SK-N-SH treated with all-trans-retinoic acid at 6 μM for 48 hours (cell line): Measurements from ENCODE around the gene IL20.
A peak's percentile ranks its signal among the peaks of the same experiment; 100 is the strongest.

ENCODE experiments used
- ATAC-seq: fragments of 200-7000 bp; cut with Tn5 transposase; 3 replicates; pipeline ENCODE4 v1.9.1; 2020; ENCODE audit warnings: mild to moderate bottlenecking, moderate library complexity
- ARNTL ChIP-seq: fragments of 450-650 bp; formaldehyde crosslinking; IDR thresholded peaks from 2 replicates; pipeline ENCODE4 v1.5.0; 2020; ENCODE audit warnings: low read depth, mild to moderate bottlenecking, moderate library complexity, borderline replicate concordance
- BACH2 ChIP-seq: fragments of 250-450 bp; sonication (Bioruptor Pico); IDR thresholded peaks from 2 replicates; pipeline ENCODE4 v1.9.0; 2021; ENCODE audit warnings: mild to moderate bottlenecking, borderline replicate concordance
- CREB5 ChIP-seq: fragments of 250-450 bp; sonication (Bioruptor Pico); IDR thresholded peaks from 2 replicates; pipeline ENCODE4 v1.5.1; 2020; ENCODE audit warnings: low read depth, mild to moderate bottlenecking, moderate library complexity
- CSDC2 ChIP-seq: fragments of 250-450 bp; sonication (Bioruptor Pico); IDR thresholded peaks from 2 replicates; pipeline ENCODE4 v1.5.0; 2020; ENCODE audit warnings: mild to moderate bottlenecking, moderate library complexity
- CSRNP3 ChIP-seq: fragments of 250-450 bp; sonication (Bioruptor Pico); IDR thresholded peaks from 2 replicates; pipeline ENCODE4 v1.5.1; 2021; ENCODE audit warnings: mild to moderate bottlenecking, moderate library complexity
- GLIS3 ChIP-seq: fragments of 250-450 bp; sonication (Bioruptor Pico); IDR thresholded peaks from 2 replicates; pipeline ENCODE4 v1.5.0; 2020; ENCODE audit warnings: mild to moderate bottlenecking, moderate library complexity
- ISL1 ChIP-seq: fragments of 250-450 bp; sonication (Bioruptor Pico); IDR thresholded peaks from 2 replicates; pipeline ENCODE4 v2.1.2; 2022; ENCODE audit warnings: mild to moderate bottlenecking, moderate library complexity
- OSR1 ChIP-seq: fragments of 250-450 bp; sonication (Bioruptor Pico); IDR thresholded peaks from 2 replicates; pipeline ENCODE4 v1.8.0; 2022; ENCODE audit warnings: moderate library complexity, mild to moderate bottlenecking, inconsistent platforms
- POU6F1 ChIP-seq: fragments of 250-450 bp; sonication (Bioruptor Pico); IDR thresholded peaks from 2 replicates; pipeline ENCODE4 v1.8.0; 2021; ENCODE audit warnings: low read depth, mild to moderate bottlenecking, moderate library complexity, borderline replicate concordance
- PPARA ChIP-seq: fragments of 250-450 bp; sonication (Bioruptor Pico); IDR thresholded peaks from 2 replicates; pipeline ENCODE4 v1.5.0; 2020; ENCODE audit warnings: mild to moderate bottlenecking, borderline replicate concordance
- RARB ChIP-seq: fragments of 250-450 bp; sonication (Bioruptor Pico); IDR thresholded peaks from 2 replicates; pipeline ENCODE4 v1.8.0; 2021; ENCODE audit warnings: mild to moderate bottlenecking, moderate library complexity
- SNAI2 ChIP-seq: fragments of 250-450 bp; sonication (Bioruptor Pico); IDR thresholded peaks from 2 replicates; pipeline ENCODE4 v1.5.0; 2020; ENCODE audit warnings: mild to moderate bottlenecking, moderate library complexity
- TOX ChIP-seq: fragments of 250-450 bp; sonication (Bioruptor Pico); IDR thresholded peaks from 2 replicates; pipeline ENCODE4 v1.8.0; 2021; ENCODE audit warnings: mild to moderate bottlenecking, moderate library complexity, borderline replicate concordance
- ZC3H10 ChIP-seq: fragments of 250-450 bp; sonication (Bioruptor Pico); IDR thresholded peaks from 2 replicates; pipeline ENCODE4 v1.5.1; 2021; ENCODE audit warnings: mild to moderate bottlenecking, moderate library complexity
- ZFP3 ChIP-seq: fragments of 250-450 bp; sonication (Bioruptor Pico); IDR thresholded peaks from 2 replicates; pipeline ENCODE4 v1.5.0; 2020; ENCODE audit warnings: mild to moderate bottlenecking, moderate library complexity
- ZFP30 ChIP-seq: fragments of 450-650 bp; formaldehyde crosslinking; IDR thresholded peaks from 2 replicates; pipeline ENCODE4 v1.5.0; 2022; ENCODE audit warnings: mild to moderate bottlenecking, moderate library complexity
- ZNF565 ChIP-seq: fragments of 450-650 bp; formaldehyde crosslinking; conservative IDR thresholded peaks from 2 replicates; pipeline ENCODE4 v1.5.0; 2020; ENCODE audit warnings: low read depth, mild to moderate bottlenecking, moderate library complexity
- ZNF70 ChIP-seq: fragments of 450-650 bp; formaldehyde crosslinking; IDR thresholded peaks from 2 replicates; pipeline ENCODE4 v1.5.0; 2020; ENCODE audit warnings: mild to moderate bottlenecking, moderate library complexity
- ZNF8 ChIP-seq: fragments of 450-650 bp; formaldehyde crosslinking; IDR thresholded peaks from 2 replicates; pipeline ENCODE4 v1.5.0; 2020; ENCODE audit warnings: mild to moderate bottlenecking, moderate library complexity

IL20 gene

GRCh38 chr1:206887701-206888100, 22.3 kb downstream of the IL20 start:
- no peak for ATAC-seq
- TF ChIP-seq GLIS3: no peak
- TF ChIP-seq RARB (CRISPR knock-in tag): no peak
- no peak for TF ChIP-seq OSR1 (CRISPR knock-in tag)
- no peak for TF ChIP-seq CSRNP3 (CRISPR knock-in tag)
- TF ChIP-seq ZNF565 (CRISPR knock-in tag): no peak
- no peak for TF ChIP-seq TOX (CRISPR knock-in tag)
- no peak for TF ChIP-seq POU6F1
- TF ChIP-seq ZNF8 (CRISPR knock-in tag): no peak
- no peak for TF ChIP-seq ZFP3 (CRISPR knock-in tag)
- no peak for TF ChIP-seq CSDC2
- no peak for TF ChIP-seq BACH2 (CRISPR knock-in tag)
- TF ChIP-seq ZFP30 (CRISPR knock-in tag): no peak
- no peak for TF ChIP-seq ARNTL (CRISPR knock-in tag)

GRCh38 chr1:206890125-206891060, 25.0 kb downstream of the IL20 start:
- peak; percentile 26; the same call in 1 of the 3 replicates for ATAC-seq
- TF ChIP-seq CSRNP3 (CRISPR knock-in tag): no peak
- no peak for TF ChIP-seq OSR1 (CRISPR knock-in tag)

- ATAC-seq: no peak
Measured at GRCh38 chr1:206891412-206891811, 26.0 kb downstream of the IL20 start.

GRCh38 chr1:206892351-206892984, 27.0 kb downstream of the IL20 start:
- ATAC-seq: no peak
- no peak for TF ChIP-seq ISL1 (CRISPR knock-in tag)
- no peak for TF ChIP-seq ZNF70 (CRISPR knock-in tag)
- TF ChIP-seq ARNTL (CRISPR knock-in tag): no peak
- no peak for TF ChIP-seq GLIS3
- TF ChIP-seq ZC3H10 (CRISPR knock-in tag): no peak
- TF ChIP-seq CSRNP3 (CRISPR knock-in tag): no peak
- no peak for TF ChIP-seq SNAI2
- no peak for TF ChIP-seq TOX (CRISPR knock-in tag)
- TF ChIP-seq PPARA: no peak
- TF ChIP-seq ZNF8 (CRISPR knock-in tag): no peak
- no peak for TF ChIP-seq CSDC2
- no peak for TF ChIP-seq CREB5 (CRISPR knock-in tag)
- no peak for TF ChIP-seq OSR1 (CRISPR knock-in tag)
- TF ChIP-seq ZNF565 (CRISPR knock-in tag): no peak

More at GRCh38 chr1:206891412-206891811, 26.0 kb downstream of the IL20 start:
- TF ChIP-seq CSDC2 (no peak), ZFP3 (CRISPR knock-in tag) (no peak)
